OCI-LY3 (cell line): Measurements from ENCODE around the gene CNDP2.

Experiments
- H2AFZ ChIP-seq: fragments of 200-600, 300-600 bp; shearing (Covaris generic); 2 replicates; pipeline ENCODE4 v1.6.0; 2014; ENCODE audit warnings: antibody characterized with exemption, low read depth, low read length
- H3K27ac ChIP-seq: fragments of 200-600, 300-600 bp; sonication (generic); 2 replicates; pipeline ENCODE4 v1.5.1; 2014; ENCODE audit warnings: mild to moderate bottlenecking, low read length, moderate library complexity, mixed read lengths
- H3K27me3 ChIP-seq: fragments of 200-600, 300-600 bp; sonication (generic); 2 replicates; pipeline ENCODE4 v1.6.1; 2014; ENCODE audit warnings: low read depth, low read length, mixed read lengths
- H3K36me3 ChIP-seq: fragments of 200-600, 300-600 bp; sonication (generic); replicated peaks from 2 replicates; pipeline ENCODE3; 2014; ENCODE audit warnings: low read depth, low read length, mixed read lengths
- H3K4me1 ChIP-seq: fragments of 300-600, 200-600 bp; sonication (generic); 2 replicates; pipeline ENCODE4 v1.6.1; 2014; ENCODE audit warnings: low read length, mixed read lengths
- H3K4me2 ChIP-seq: fragments of 200-600, 300-600 bp; sonication (generic); 2 replicates; pipeline ENCODE4 v1.6.1; 2014; ENCODE audit warnings: low read length, mixed read lengths
- H3K4me3 ChIP-seq: fragments of 300-600, 200-600 bp; sonication (generic); 2 replicates; pipeline ENCODE4 v1.5.1; 2014; ENCODE audit warnings: antibody characterized with exemption, mild to moderate bottlenecking, low read length, moderate library complexity
- H3K79me2 ChIP-seq: fragments of 300-600, 200-600 bp; shearing (Covaris generic); 2 replicates; pipeline ENCODE4 v1.6.1; 2014; ENCODE audit warnings: mild to moderate bottlenecking, low read length, mixed read lengths
- H3K9ac ChIP-seq: fragments of 300-600, 200-600 bp; shearing (Covaris generic); 2 replicates; pipeline ENCODE4 v1.6.0; 2014; ENCODE audit warnings: mild to moderate bottlenecking, low read length, moderate library complexity
- H3K9me3 ChIP-seq: fragments of 200-600, 300-600 bp; shearing (Covaris generic); 2 replicates; pipeline ENCODE4 v1.6.1; 2014; ENCODE audit warnings: low read length, mixed read lengths; ENCODE audit not compliant: insufficient read depth
- H4K20me1 ChIP-seq: fragments of 200-600, 300-600 bp; sonication (generic); 2 replicates; pipeline ENCODE4 v1.6.1; 2016; ENCODE audit warnings: low read length, mixed read lengths; ENCODE audit not compliant: insufficient read depth
- CTCF ChIP-seq: fragments of 200-600, 300-600 bp; sonication (generic); IDR thresholded peaks from 2 replicates; pipeline ENCODE4 v1.5.1; 2014; ENCODE audit warnings: antibody characterized with exemption, low read length, low read depth
- EZH2phosphoT487 ChIP-seq: fragments of 200-600 bp; shearing (Covaris generic); IDR thresholded peaks from 2 replicates; pipeline ENCODE4 v1.6.1; 2018; ENCODE audit warnings: antibody characterized with exemption, mixed run types, low read depth

The CNDP2 gene

GRCh38 chr18:74457043-74457724 lies 39.0 kb upstream of the CNDP2 start, which contains the start of gene DIPK1C:
TSS of gene DIPK1C (minus strand) at chr18:74457308. CDS start at chr18:74457259, 49 bp downstream.
- H3K27me3 ChIP-seq, result peaks cover 11% of the 10 kb centered on the region
- H3K27ac ChIP-seq, result no peak within 1 kb of the TSS
- H2AFZ ChIP-seq, result no peak within 1 kb of the TSS
- TF ChIP-seq CTCF (no peak), EZH2phosphoT487 (no peak)
- H3K79me2 ChIP-seq, result no peaks in the 10 kb centered on the region
- H3K4me1 ChIP-seq, result no peaks in the 10 kb centered on the region
- no peak within 1 kb of the TSS for H3K4me2 ChIP-seq
- no peaks in the 10 kb centered on the region for H3K36me3 ChIP-seq
- H3K9ac ChIP-seq, result no peak within 1 kb of the TSS
- H4K20me1 ChIP-seq, result no peaks in the 10 kb centered on the region
- H3K9me3 ChIP-seq, result no peaks in the 10 kb centered on the region
- H3K4me3 ChIP-seq, result no peak within 1 kb of the TSS

- no peaks in the 10 kb centered on the region for H3K79me2 ChIP-seq
- no peak overlapping the region for H3K4me3 ChIP-seq
- no peak overlapping the region for H3K4me2 ChIP-seq
- H3K27me3 ChIP-seq, result peaks cover 11% of the 10 kb centered on the region
- H3K27ac ChIP-seq, result no peak overlapping the region
- no peak overlapping the region for H3K9ac ChIP-seq
- no peaks in the 10 kb centered on the region for H3K4me1 ChIP-seq
- TF ChIP-seq EZH2phosphoT487 (no peak), CTCF (no peak)
- no peak overlapping the region for H2AFZ ChIP-seq
- no peaks in the 10 kb centered on the region for H3K36me3 ChIP-seq
- H4K20me1 ChIP-seq, result no peaks in the 10 kb centered on the region
- no peaks in the 10 kb centered on the region for H3K9me3 ChIP-seq
Observed at GRCh38 chr18:74457725-74458421, 38.3 kb upstream of the CNDP2 start.

- H3K4me2 ChIP-seq, result no peak overlapping the region
- H2AFZ ChIP-seq, result no peak overlapping the region
- no peak overlapping the region for H3K9ac ChIP-seq
- no peak overlapping the region for H3K4me3 ChIP-seq
- H4K20me1 ChIP-seq, result no peaks in the 10 kb centered on the region
- TF ChIP-seq CTCF, result no peak
- no peak for TF ChIP-seq EZH2phosphoT487
- no peaks in the 10 kb centered on the region for H3K9me3 ChIP-seq
- no peaks in the 10 kb centered on the region for H3K36me3 ChIP-seq
- no peaks in the 10 kb centered on the region for H3K4me1 ChIP-seq
- no peak overlapping the region for H3K27ac ChIP-seq
- peaks cover 18% of the 10 kb centered on the region; the same call in 1 of the 2 replicates for H3K27me3 ChIP-seq
- no peaks in the 10 kb centered on the region for H3K79me2 ChIP-seq
Observed at GRCh38 chr18:74459889-74460288, 36.3 kb upstream of the CNDP2 start.

- H3K27ac ChIP-seq, result no peak overlapping the region
- no peak overlapping the region for H3K9ac ChIP-seq
- no peaks in the 10 kb centered on the region for H4K20me1 ChIP-seq
- H3K36me3 ChIP-seq, result no peaks in the 10 kb centered on the region
- H3K4me2 ChIP-seq, result no peak overlapping the region
- H3K4me1 ChIP-seq, result no peaks in the 10 kb centered on the region
- H3K27me3 ChIP-seq, result peaks cover 18% of the 10 kb centered on the region; the same call in 1 of the 2 replicates
- no peaks in the 10 kb centered on the region for H3K79me2 ChIP-seq
- H2AFZ ChIP-seq, result no peak overlapping the region
- H3K9me3 ChIP-seq, result no peaks in the 10 kb centered on the region
- H3K4me3 ChIP-seq, result no peak overlapping the region
- no peak for TF ChIP-seq EZH2phosphoT487
- TF ChIP-seq CTCF, result no peak
Observed at GRCh38 chr18:74460825-74461224, 35.3 kb upstream of the CNDP2 start.
